Measurements from ENCODE around the gene PIGB. TPM values are rescaled to one million over a fixed set of nuclear protein-coding genes. Genes with fewer than 3 reads are reported as not detected.

Gene PIGB
- total and polyA plus RNA-seq, 2 of the 4 experiments (the other 2 are of a cell fraction) = 9.2 to 11.8 TPM

DNA sequence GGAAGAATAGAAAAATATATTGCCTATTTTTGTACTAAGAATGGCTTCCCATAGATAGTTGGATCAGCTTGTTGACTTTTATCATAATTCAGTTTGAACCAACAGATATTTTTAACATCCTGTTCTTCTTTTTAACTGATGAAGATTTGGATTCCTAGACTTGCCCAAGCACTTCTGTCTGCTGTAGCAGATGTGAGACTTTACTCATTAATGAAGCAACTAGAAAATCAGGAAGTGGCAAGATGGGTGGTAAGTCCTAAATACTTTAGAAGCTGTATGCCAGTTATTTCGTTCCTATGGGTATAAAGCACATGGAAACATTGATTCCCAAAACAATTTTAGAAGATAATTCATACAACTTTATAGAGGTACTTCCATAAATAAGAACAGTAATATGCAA lies 8.4 kb downstream of the PIGB start:
- Histone ChIP-seq H2AFZ (replicated peaks; ENCODE audit: low read length, poor library complexity) (no peak overlapping the region), H3K9ac (ENCODE audit: low read depth, low read length) (no peak overlapping the region), H3K4me3 (ENCODE audit: insufficient read depth, low read depth, low read length) (no peak overlapping the region), H2BK120ac (ENCODE audit: low read depth, low read length) (no peak overlapping the region), H3K27ac (ENCODE audit: insufficient read depth, low read length) (no peak overlapping the region), H3K79me1 (ENCODE audit: low read depth in 1 of 2, low read length in 2 of 2) (no peaks in the 10 kb centered on the region), H3K18ac (ENCODE audit: low read depth, low read length) (no peak overlapping the region), H3K27me3 (ENCODE audit: control insufficient read depth, insufficient read depth, low read length) (no peaks in the 10 kb centered on the region), H3K23ac (ENCODE audit: low read depth, low read length) (no peak overlapping the region), H2BK5ac (ENCODE audit: low read depth, low read length, poor library complexity, severe bottlenecking) (no peak overlapping the region), H2BK15ac (ENCODE audit: low read depth, low read length) (no peak overlapping the region), H4K20me1 (ENCODE audit: insufficient read depth, low read length) (no peaks in the 10 kb centered on the region), H3K36me3 (ENCODE audit: control insufficient read depth, insufficient read depth, low read length) (peaks cover 8% of the 10 kb centered on the region), H3K9me1 (ENCODE audit: insufficient read depth, low read length) (no peaks in the 10 kb centered on the region), H3K4me2 (ENCODE audit: low read depth, low read length) (no peak overlapping the region), H4K91ac (ENCODE audit: insufficient read depth, low read depth, low read length) (no peak overlapping the region), H2AK5ac (ENCODE audit: low read depth, low read length) (no peak overlapping the region), H4K8ac (ENCODE audit: low read depth in 2 of 2, low read length in 2 of 2) (no peak overlapping the region), H3K4me1 (ENCODE audit: control insufficient read depth, insufficient read depth, low read length) (no peaks in the 10 kb centered on the region), H3K56ac (ENCODE audit: extremely low read depth, insufficient read depth, low read length) (no peak overlapping the region), H3K14ac (replicated peaks; ENCODE audit: low read depth, low read length) (no peak overlapping the region), H4K5ac (ENCODE audit: low read depth, low read length) (no peak overlapping the region), H3K9me3 (ENCODE audit: control insufficient read depth, insufficient read depth, low read length) (no peaks in the 10 kb centered on the region), H3K4ac (ENCODE audit: low read depth, low read length) (no peak overlapping the region), H2BK20ac (ENCODE audit: low read depth, low read length) (no peak overlapping the region), H2AK9ac (replicated peaks; ENCODE audit: low read depth, low read length, poor library complexity) (no peak overlapping the region)
- no TSS peak for BruUV-seq (replicated peaks)
- ATAC-seq (ENCODE audit: low read depth) = no peak
- TF ChIP-seq MXI1 (IDR thresholded peaks at IDR 0.05; ENCODE audit: borderline replicate concordance, low read depth, low read length) (no peak), SMC3 (IDR thresholded peaks at IDR 0.05; ENCODE audit: low read depth, low read length) (no peak), RCOR1 (IDR thresholded peaks at IDR 0.05; ENCODE audit: insufficient replicate concordance, low read length) (no peak), MAFK (IDR thresholded peaks at IDR 0.05; ENCODE audit: low read depth, low read length) (no peak), MAZ (IDR thresholded peaks at IDR 0.05; ENCODE audit: borderline replicate concordance, low read depth, low read length) (no peak), RFX5 (IDR thresholded peaks at IDR 0.05; ENCODE audit: low read depth, low read length) (no peak), NFE2L2 (IDR thresholded peaks at IDR 0.05; ENCODE audit: low read depth, low read length) (no peak), RAD21 (IDR thresholded peaks at IDR 0.05; ENCODE audit: low read length) (no peak)
- TF ChIP-seq, protein P1, sequence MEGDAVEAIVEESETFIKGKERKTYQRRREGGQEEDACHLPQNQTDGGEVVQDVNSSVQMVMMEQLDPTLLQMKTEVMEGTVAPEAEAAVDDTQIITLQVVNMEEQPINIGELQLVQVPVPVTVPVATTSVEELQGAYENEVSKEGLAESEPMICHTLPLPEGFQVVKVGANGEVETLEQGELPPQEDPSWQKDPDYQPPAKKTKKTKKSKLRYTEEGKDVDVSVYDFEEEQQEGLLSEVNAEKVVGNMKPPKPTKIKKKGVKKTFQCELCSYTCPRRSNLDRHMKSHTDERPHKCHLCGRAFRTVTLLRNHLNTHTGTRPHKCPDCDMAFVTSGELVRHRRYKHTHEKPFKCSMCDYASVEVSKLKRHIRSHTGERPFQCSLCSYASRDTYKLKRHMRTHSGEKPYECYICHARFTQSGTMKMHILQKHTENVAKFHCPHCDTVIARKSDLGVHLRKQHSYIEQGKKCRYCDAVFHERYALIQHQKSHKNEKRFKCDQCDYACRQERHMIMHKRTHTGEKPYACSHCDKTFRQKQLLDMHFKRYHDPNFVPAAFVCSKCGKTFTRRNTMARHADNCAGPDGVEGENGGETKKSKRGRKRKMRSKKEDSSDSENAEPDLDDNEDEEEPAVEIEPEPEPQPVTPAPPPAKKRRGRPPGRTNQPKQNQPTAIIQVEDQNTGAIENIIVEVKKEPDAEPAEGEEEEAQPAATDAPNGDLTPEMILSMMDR (conservative IDR thresholded peaks at IDR 0.05; ENCODE audit: low read depth, low read length) = no peak
- TF ChIP-seq, protein P2, sequence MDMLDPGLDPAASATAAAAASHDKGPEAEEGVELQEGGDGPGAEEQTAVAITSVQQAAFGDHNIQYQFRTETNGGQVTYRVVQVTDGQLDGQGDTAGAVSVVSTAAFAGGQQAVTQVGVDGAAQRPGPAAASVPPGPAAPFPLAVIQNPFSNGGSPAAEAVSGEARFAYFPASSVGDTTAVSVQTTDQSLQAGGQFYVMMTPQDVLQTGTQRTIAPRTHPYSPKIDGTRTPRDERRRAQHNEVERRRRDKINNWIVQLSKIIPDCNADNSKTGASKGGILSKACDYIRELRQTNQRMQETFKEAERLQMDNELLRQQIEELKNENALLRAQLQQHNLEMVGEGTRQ (IDR thresholded peaks at IDR 0.05; ENCODE audit: low read depth, low read length) = no peak
- WGBS, 2 experiments (ENCODE audit: extremely low coverage in 2 of 2, insufficient read length in 1 of 2) = no CpG with 5 or more reads among the region's 1 CpG
- dilution Hi-C loops (cut with HindIII; ENCODE audit: low sequenced_read_pairs, unreplicated experiment) (no loop called here), in situ Hi-C loops (cut with MboI; ENCODE audit: low sequenced_read_pairs) (no loop called here), intact Hi-C loops (cut with micrococcal nuclease) (no loop called here)
- CTCF ChIA-PET = no interaction called here
- POLR2A ChIA-PET (ENCODE audit: unreplicated experiment) = no interaction called here
- no peak for DNase-seq

Measured in IMR-90 (cell line).